GM23248 (cell line): ENCODE measurements around the gene LIN37. TPM values are rescaled to one million over a fixed set of nuclear protein-coding genes. Genes with fewer than 3 reads are reported as not detected.

ENCODE experiments used
- DNase-seq: peaks from one replicate; pipeline ENCODE4 v3.0.0-alpha.2; 2015
- H2AFZ ChIP-seq: fragments of 200-600 bp; sonication (generic); 2 replicates; pipeline ENCODE4 v1.6.1; 2016; ENCODE audit warnings: antibody characterized with exemption
- H3F3A ChIP-seq: fragments of 200-600 bp; sonication (generic); 2 replicates; pipeline ENCODE4 v1.6.1; 2016; ENCODE audit warnings: mild to moderate bottlenecking, antibody characterized with exemption, mixed run types; ENCODE audit not compliant: insufficient read depth
- H3K27ac ChIP-seq: fragments of 200-600 bp; sonication (generic); 2 replicates; pipeline ENCODE4 v1.5.1; 2016; ENCODE audit warnings: mild to moderate bottlenecking
- H3K27me3 ChIP-seq: fragments of 200-600 bp; sonication (generic); replicated peaks from 2 replicates; pipeline ENCODE4 v1.6.1; 2016; ENCODE audit warnings: mild to moderate bottlenecking; ENCODE audit not compliant: insufficient read depth
- H3K36me3 ChIP-seq: fragments of 200-600 bp; sonication (generic); 2 replicates; pipeline ENCODE4 v1.6.1; 2016; ENCODE audit warnings: low read depth, mild to moderate bottlenecking
- H3K4me1 ChIP-seq: fragments of 200-600 bp; sonication (generic); 2 replicates; pipeline ENCODE4 v1.6.1; 2016; ENCODE audit warnings: mild to moderate bottlenecking; ENCODE audit not compliant: insufficient read depth
- H3K4me2 ChIP-seq: fragments of 200-600 bp; sonication (generic); one replicate; pipeline ENCODE4 v1.6.1; 2016; ENCODE audit warnings: mild to moderate bottlenecking; ENCODE audit not compliant: unreplicated experiment
- H3K4me3 ChIP-seq: fragments of 200-600 bp; sonication (generic); 2 replicates; pipeline ENCODE4 v1.5.1; 2016; ENCODE audit warnings: mild to moderate bottlenecking
- H3K79me2 ChIP-seq: fragments of 200-600 bp; sonication (generic); 2 replicates; pipeline ENCODE4 v1.6.1; 2016; ENCODE audit warnings: mild to moderate bottlenecking; ENCODE audit not compliant: insufficient read depth
- H3K9ac ChIP-seq: fragments of 200-600 bp; sonication (generic); 2 replicates; pipeline ENCODE4 v1.6.1; 2016; ENCODE audit warnings: mild to moderate bottlenecking
- H3K9me2 ChIP-seq: fragments of 200-600 bp; sonication (generic); 2 replicates; pipeline ENCODE4 v1.6.1; 2016; ENCODE audit warnings: mixed run types, mild to moderate bottlenecking, moderate library complexity; ENCODE audit not compliant: insufficient read depth
- H3K9me3 ChIP-seq: fragments of 200-600 bp; sonication (generic); one replicate; pipeline ENCODE4 v1.6.1; 2017; ENCODE audit warnings: low read depth
- H4K20me1 ChIP-seq: fragments of 200-600 bp; sonication (generic); 2 replicates; pipeline ENCODE4 v1.6.0; 2016; ENCODE audit not compliant: insufficient read depth
- EZH2 ChIP-seq: fragments of 200-600 bp; sonication (generic); IDR thresholded peaks from 2 replicates; pipeline ENCODE4 v1.6.1; 2018; ENCODE audit warnings: antibody characterized with exemption, mild to moderate bottlenecking; ENCODE audit not compliant: insufficient read depth, poor library complexity, severe bottlenecking
- EZH2phosphoT487 ChIP-seq: fragments of 200-600 bp; sonication (generic); IDR thresholded peaks from 2 replicates; pipeline ENCODE4 v1.6.1; 2018; ENCODE audit warnings: antibody characterized with exemption, moderate library complexity, mild to moderate bottlenecking, low read depth; ENCODE audit not compliant: insufficient read depth
- WGBS, 2 experiments: methylation state at CpG; one replicate each; pipeline ENCODE4 v1.1.6; 2015 to 2017; ENCODE audit warnings: low lambda C conversion rate in 2 of 2, low coverage in 1 of 2; ENCODE audit errors: missing lambda C conversion rate in 2 of 2; 5-methylcytosine and 5-hydroxymethylcytosine counted together
- in situ Hi-C: fragments of 300-500 bp; cut with MboI; formaldehyde crosslinking; loops from 2 replicates; pipeline ENCODE4 v1.15.0; 2020
- polyA plus RNA-seq: library from polyadenylated mRNA; unstranded; fragments of >200 nt; fragmentation: Nextera tagmentation; extraction: Ambion mirVana; gene quantifications from 2 replicates; pipeline ENCODE4 v1.2.1, GENCODE V29; 2016
- total RNA-seq: library from RNA; depleted of rRNA; stranded (reverse); fragments of >200 nt; shearing (Covaris generic); gene quantifications from 2 replicates; pipeline ENCODE4 v1.2.3, GENCODE V29; 2014

LIN37 gene
- total and polyA plus RNA-seq, 2 experiments from 2014 or later, result 9.7 to 12.3 TPM

GRCh38 chr19:35786299-35787160, 38.2 kb downstream of the LIN37 start:
- Histone ChIP-seq H3K9me2 (no peaks in the 10 kb centered on the region), H3K27ac (no peak overlapping the region)
- DNase-seq, result no peak

GRCh38 chr19:35787227-35787799, 38.9 kb downstream of the LIN37 start:
- H3K9me3 ChIP-seq, result no peaks in the 10 kb centered on the region
- no peak overlapping the region for H3K9ac ChIP-seq
- 88 to 92% methylated on average over 12 to 15 of the region's 15 CpGs for WGBS, 2 experiments
- no peaks in the 10 kb centered on the region for H3K79me2 ChIP-seq
- no peak overlapping the region for H3K4me3 ChIP-seq
- no peak overlapping the region for H3K27ac ChIP-seq
- in situ Hi-C loops, result no loop called here
- H3K9me2 ChIP-seq, result no peaks in the 10 kb centered on the region
- H2AFZ ChIP-seq, result no peak overlapping the region
- no peaks in the 10 kb centered on the region for H4K20me1 ChIP-seq
- no peaks in the 10 kb centered on the region for H3K4me1 ChIP-seq
- DNase-seq, result no peak
- H3K36me3 ChIP-seq, result no peaks in the 10 kb centered on the region
- H3K27me3 ChIP-seq, result no peaks in the 10 kb centered on the region
- H3F3A ChIP-seq, result no peaks in the 10 kb centered on the region
- no peak overlapping the region for H3K4me2 ChIP-seq
- no peak for TF ChIP-seq EZH2phosphoT487
- TF ChIP-seq EZH2, result no peak

More at GRCh38 chr19:35786299-35787160, 38.2 kb downstream of the LIN37 start:
- Histone ChIP-seq H3K79me2 (no peaks in the 10 kb centered on the region), H2AFZ (no peak overlapping the region), H3K9me3 (no peaks in the 10 kb centered on the region), H3K4me3 (no peak overlapping the region), H3F3A (no peaks in the 10 kb centered on the region), H3K9ac (no peak overlapping the region), H3K36me3 (no peaks in the 10 kb centered on the region), H3K4me1 (no peaks in the 10 kb centered on the region), H3K27me3 (no peaks in the 10 kb centered on the region), H4K20me1 (no peaks in the 10 kb centered on the region), H3K4me2 (no peak overlapping the region)
- WGBS, 2 experiments, result 91 to 94% methylated on average over 19 to 30 of the region's 31 CpGs
- in situ Hi-C loops, result no loop called here
- TF ChIP-seq EZH2 (no peak), EZH2phosphoT487 (no peak)

- Histone ChIP-seq H3K79me2 (no peaks in the 10 kb centered on the region), H4K20me1 (no peaks in the 10 kb centered on the region), H3K36me3 (no peaks in the 10 kb centered on the region), H3K27ac (no peak overlapping the region), H2AFZ (no peak overlapping the region), H3K9me3 (no peaks in the 10 kb centered on the region), H3K27me3 (no peaks in the 10 kb centered on the region), H3K4me1 (no peaks in the 10 kb centered on the region), H3K9me2 (no peaks in the 10 kb centered on the region), H3F3A (no peaks in the 10 kb centered on the region), H3K4me2 (no peak overlapping the region), H3K4me3 (no peak overlapping the region), H3K9ac (no peak overlapping the region)
- in situ Hi-C loops, result no loop called here
- no peak for DNase-seq
- no peak for TF ChIP-seq EZH2
- no peak for TF ChIP-seq EZH2phosphoT487
- 73% methylated on average over 8 to 12 of the region's 12 CpGs for WGBS, 2 experiments
These were observed 40.0 kb downstream of the LIN37 start for GRCh38 chr19:35788205-35788960.

- H3K4me3 ChIP-seq, result no peak overlapping the region
- H3F3A ChIP-seq, result no peaks in the 10 kb centered on the region
- no peak for DNase-seq
- no peaks in the 10 kb centered on the region for H3K4me1 ChIP-seq
- H4K20me1 ChIP-seq, result no peaks in the 10 kb centered on the region
- H3K9me3 ChIP-seq, result no peaks in the 10 kb centered on the region
- no peak overlapping the region for H2AFZ ChIP-seq
- no peak overlapping the region for H3K9ac ChIP-seq
- H3K79me2 ChIP-seq, result no peaks in the 10 kb centered on the region
- H3K36me3 ChIP-seq, result no peaks in the 10 kb centered on the region
- no peaks in the 10 kb centered on the region for H3K27me3 ChIP-seq
- WGBS, 2 experiments, result 73 to 80% methylated on average over 8 to 11 of the region's 11 CpGs
- H3K27ac ChIP-seq, result no peak overlapping the region
- TF ChIP-seq EZH2phosphoT487, result no peak
- no peak for TF ChIP-seq EZH2
- H3K9me2 ChIP-seq, result no peaks in the 10 kb centered on the region
- H3K4me2 ChIP-seq, result no peak overlapping the region
- in situ Hi-C loops, result no loop called here
These were observed 41.0 kb downstream of the LIN37 start for GRCh38 chr19:35789195-35789977.
